CD8-positive, alpha-beta memory T cell (primary cell): ENCODE data around the gene WASHC4. TPM values are rescaled to one million over a fixed set of nuclear protein-coding genes. Genes with fewer than 3 reads are reported as not detected.

Experiments
- CTCF ChIA-PET: fragments of 350-600 bp; sonication (Branson Sonifier 250); formaldehyde crosslinking; loops from one replicate; lab custom pipeline; 2021; ENCODE audit warnings: antibody characterized with exemption; lab: Charles Lee
- POLR2A ChIA-PET: fragments of 350-600 bp; sonication (Branson Sonifier 250); formaldehyde crosslinking; loops from one replicate; lab custom pipeline; 2021; ENCODE audit warnings: antibody characterized with exemption; lab: Charles Lee
- DNase-seq, 5 donors: peaks; one replicate each; pipeline versions ENCODE4 v3.0.0 to v3.0.0-alpha.2; 2020 to 2022; ENCODE audit warnings: mixed read lengths in 1 of 5
- H3K27ac ChIP-seq: one replicate; pipeline ENCODE4 v1.7.0; 2013; ENCODE audit warnings: low read depth, mild to moderate bottlenecking, low read length, moderate library complexity
- H3K27me3 ChIP-seq: 2 replicates; pipeline ENCODE4 v1.7.0; 2013; ENCODE audit warnings: low read length, mild to moderate bottlenecking; ENCODE audit not compliant: insufficient read depth, poor library complexity, severe bottlenecking
- H3K36me3 ChIP-seq: 2 replicates; pipeline ENCODE4 v1.7.0; 2013; ENCODE audit warnings: mild to moderate bottlenecking, low read length, moderate library complexity; ENCODE audit not compliant: insufficient read depth
- H3K4me1 ChIP-seq: 2 replicates; pipeline ENCODE4 v1.7.0; 2013; ENCODE audit warnings: mild to moderate bottlenecking, low read length, moderate library complexity; ENCODE audit not compliant: insufficient read depth
- H3K4me3 ChIP-seq: 2 replicates; pipeline ENCODE4 v1.7.0; 2013; ENCODE audit warnings: mild to moderate bottlenecking, low read length
- H3K9me3 ChIP-seq: 2 replicates; pipeline ENCODE4 v1.7.0; 2013; ENCODE audit warnings: mild to moderate bottlenecking, low read length
- H3K27ac Mint-ChIP-seq, 8 donors: one replicate each; pipeline ENCODE4 v1.8.0; 2020 to 2021; ENCODE audit warnings: mixed read lengths in 8 of 8, mild to moderate bottlenecking in 6 of 8, inconsistent platforms in 3 of 8, moderate library complexity in 3 of 8
- H3K27me3 Mint-ChIP-seq, 2 donors: one replicate each; pipeline ENCODE4 v1.8.0; 2020 to 2021; ENCODE audit warnings: mixed read lengths in 2 of 2, mild to moderate bottlenecking in 1 of 2, moderate library complexity in 1 of 2
- H3K36me3 Mint-ChIP-seq, 3 donors: one replicate each; pipeline ENCODE4 v1.8.0; 2020 to 2021; ENCODE audit warnings: mixed read lengths in 3 of 3, inconsistent platforms in 1 of 3, mild to moderate bottlenecking in 1 of 3
- H3K4me1 Mint-ChIP-seq, 3 donors: one replicate each; pipeline ENCODE4 v1.8.0; 2020 to 2021; ENCODE audit warnings: mixed read lengths in 3 of 3, inconsistent platforms in 1 of 3, mild to moderate bottlenecking in 1 of 3
- H3K4me3 Mint-ChIP-seq, 7 donors: one replicate each; pipeline ENCODE4 v1.8.0; 2020 to 2021; ENCODE audit warnings: mixed read lengths in 7 of 7, mild to moderate bottlenecking in 6 of 7, moderate library complexity in 4 of 7, inconsistent platforms in 2 of 7
- H3K9me3 Mint-ChIP-seq, 5 donors: one replicate each; pipeline ENCODE4 v1.8.0; 2020 to 2022; ENCODE audit warnings: mixed read lengths in 5 of 5, mild to moderate bottlenecking in 3 of 5, moderate library complexity in 2 of 5, inconsistent platforms in 1 of 5
- polyA plus RNA-seq: library from polyadenylated mRNA; unstranded; fragments of 300-500 nt; fragmentation: Illumina TruSeq; gene quantifications from one replicate; pipeline ENCODE4 v1.2.3, GENCODE V29; 2021
- total RNA-seq, 2 experiments: library from RNA; stranded (reverse); gene quantifications; one replicate each; pipeline ENCODE4 v1.2.3, GENCODE V29; 2021

The WASHC4 gene
- total and polyA plus RNA-seq, 3 experiments from 2014 or later, result 24.6 to 37.8 (median 34.3) TPM

DNA sequence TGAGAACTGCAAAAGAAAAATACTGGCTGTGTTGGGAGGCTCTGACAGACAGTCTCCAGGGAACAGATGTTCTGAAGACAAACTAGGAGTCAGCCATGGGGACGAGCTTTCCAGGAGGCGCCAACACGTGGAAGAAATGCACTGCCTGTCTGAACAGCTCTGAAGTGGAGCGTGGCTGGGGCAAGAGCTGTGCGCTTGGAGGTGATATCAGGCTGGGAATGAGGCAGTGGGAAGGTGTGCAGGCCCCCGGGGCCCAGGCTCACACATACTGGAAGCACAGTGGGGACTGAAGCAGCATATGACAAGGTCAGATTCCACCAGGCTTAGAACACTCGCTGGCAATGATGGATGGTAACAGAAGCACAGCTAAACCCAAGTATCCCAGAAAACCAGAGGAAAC, 110.9 kb downstream of the WASHC4 start:
- no peak overlapping the region for H3K4me3 Mint-ChIP-seq
- ChIA-PET POLR2A (no interaction called here), CTCF (no interaction called here)
- Histone ChIP-seq H3K36me3 (peaks cover 27% of the 10 kb centered on the region), H3K4me1 (no peaks in the 10 kb centered on the region), H3K4me3 (no peak overlapping the region), H3K27me3 (no peaks in the 10 kb centered on the region), H3K27ac (no peak overlapping the region), H3K9me3 (no peaks in the 10 kb centered on the region)
- DNase-seq, result no peak
- H3K27me3 Mint-ChIP-seq, result no peaks in the 10 kb centered on the region
- H3K36me3 Mint-ChIP-seq, result peaks cover 0 to 92% (median 33%) of the 10 kb centered on the region in 3 donors
- H3K4me1 Mint-ChIP-seq, result peaks cover 8 to 17% (median 12%) of the 10 kb centered on the region in 3 donors
- no peaks in the 10 kb centered on the region for H3K9me3 Mint-ChIP-seq
- H3K27ac Mint-ChIP-seq, result no peak overlapping the region

Other genes with a start within 250 kb of the WASHC4 start
- gene SLC41A2, start 149.4 kb upstream of the WASHC4 start, total RNA-seq, result 1 to 10 TPM; 5.9 to 6.8 TPM
- not detected for gene SLC41A2, start 149.4 kb upstream of the WASHC4 start, polyA plus RNA-seq
- 10 to 100 TPM; 25.8 to 27.8 TPM for gene NOPCHAP1, start 121.4 kb upstream of the WASHC4 start, total RNA-seq
- 16.6 TPM for gene NOPCHAP1, start 121.4 kb upstream of the WASHC4 start, polyA plus RNA-seq
- gene ALDH1L2, start 23.3 kb upstream of the WASHC4 start, total RNA-seq, result under 1 TPM; 0.69 to 0.72 TPM
- gene ALDH1L2, start 23.3 kb upstream of the WASHC4 start, polyA plus RNA-seq, result not detected
- gene APPL2, start 128.4 kb downstream of the WASHC4 start, total RNA-seq, result 10 to 100 TPM; 14.9 to 18.6 TPM
- 14.4 TPM for gene APPL2, start 128.4 kb downstream of the WASHC4 start, polyA plus RNA-seq
- 10 to 100 TPM; 52.9 to 62.8 TPM for gene C12orf75, start 223.0 kb downstream of the WASHC4 start, total RNA-seq
- gene C12orf75, start 223.0 kb downstream of the WASHC4 start, polyA plus RNA-seq, result 181 TPM